ENCODE measurements around the gene MSH2.
"Not testable (repeated sequence)": the region's sequence is repeated elsewhere in the genome, so short reads cannot be mapped to it uniquely, and the experiment has no call there.

Gene MSH2

DNA sequence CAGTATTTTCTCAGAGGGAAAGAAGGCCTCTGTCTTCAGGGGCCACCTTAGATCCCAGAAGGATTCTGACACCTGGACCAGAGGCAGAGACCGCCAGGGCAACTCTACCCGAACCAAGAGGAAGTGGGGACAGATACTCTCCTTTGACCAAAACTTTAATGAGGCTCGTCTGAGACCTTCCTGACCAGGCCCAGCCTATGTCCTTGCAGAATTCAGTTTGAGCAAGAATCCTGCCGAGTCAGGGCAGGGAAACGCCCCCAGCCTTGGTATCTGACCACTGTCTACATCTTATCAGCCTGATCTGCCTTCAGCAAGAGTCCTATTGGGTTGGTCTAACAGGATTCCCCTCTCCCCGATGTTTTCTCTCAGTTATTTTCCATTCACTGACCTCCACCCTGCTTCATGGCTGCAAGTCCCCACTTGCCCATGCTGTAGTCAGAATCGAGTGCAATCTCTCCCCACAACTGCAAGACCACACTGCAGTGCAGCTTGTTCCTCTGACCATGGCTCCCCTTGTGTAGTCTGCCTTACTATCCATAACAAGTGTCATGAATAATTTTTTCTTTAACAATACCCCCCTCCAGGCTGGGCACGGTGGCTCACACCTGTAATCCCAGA, 95.0 kb downstream of the MSH2 start:
- TF ChIP-seq, protein P1, sequence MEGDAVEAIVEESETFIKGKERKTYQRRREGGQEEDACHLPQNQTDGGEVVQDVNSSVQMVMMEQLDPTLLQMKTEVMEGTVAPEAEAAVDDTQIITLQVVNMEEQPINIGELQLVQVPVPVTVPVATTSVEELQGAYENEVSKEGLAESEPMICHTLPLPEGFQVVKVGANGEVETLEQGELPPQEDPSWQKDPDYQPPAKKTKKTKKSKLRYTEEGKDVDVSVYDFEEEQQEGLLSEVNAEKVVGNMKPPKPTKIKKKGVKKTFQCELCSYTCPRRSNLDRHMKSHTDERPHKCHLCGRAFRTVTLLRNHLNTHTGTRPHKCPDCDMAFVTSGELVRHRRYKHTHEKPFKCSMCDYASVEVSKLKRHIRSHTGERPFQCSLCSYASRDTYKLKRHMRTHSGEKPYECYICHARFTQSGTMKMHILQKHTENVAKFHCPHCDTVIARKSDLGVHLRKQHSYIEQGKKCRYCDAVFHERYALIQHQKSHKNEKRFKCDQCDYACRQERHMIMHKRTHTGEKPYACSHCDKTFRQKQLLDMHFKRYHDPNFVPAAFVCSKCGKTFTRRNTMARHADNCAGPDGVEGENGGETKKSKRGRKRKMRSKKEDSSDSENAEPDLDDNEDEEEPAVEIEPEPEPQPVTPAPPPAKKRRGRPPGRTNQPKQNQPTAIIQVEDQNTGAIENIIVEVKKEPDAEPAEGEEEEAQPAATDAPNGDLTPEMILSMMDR (IDR thresholded peaks at IDR 0.05; ENCODE audit: low read depth, low read length) = no peak
- no peak for DNase-seq (ENCODE audit: low read depth in 2 of 2)
- no peak overlapping the region for H3K4me3 ChIP-seq (replicated peaks in 1 of 2; ENCODE audit: low read depth in 2 of 2, low read length in 2 of 2)

- TF ChIP-seq, protein P1 (IDR thresholded peaks at IDR 0.05; ENCODE audit: low read depth, low read length) = no peak
- DNase-seq (ENCODE audit: low read depth in 2 of 2) = no peak
- H3K4me3 ChIP-seq (replicated peaks in 1 of 2; ENCODE audit: low read depth in 2 of 2, low read length in 2 of 2) = no peak overlapping the region
These were observed 96.1 kb downstream of the MSH2 start for GRCh38 chr2:47499093-47499492.

DNA sequence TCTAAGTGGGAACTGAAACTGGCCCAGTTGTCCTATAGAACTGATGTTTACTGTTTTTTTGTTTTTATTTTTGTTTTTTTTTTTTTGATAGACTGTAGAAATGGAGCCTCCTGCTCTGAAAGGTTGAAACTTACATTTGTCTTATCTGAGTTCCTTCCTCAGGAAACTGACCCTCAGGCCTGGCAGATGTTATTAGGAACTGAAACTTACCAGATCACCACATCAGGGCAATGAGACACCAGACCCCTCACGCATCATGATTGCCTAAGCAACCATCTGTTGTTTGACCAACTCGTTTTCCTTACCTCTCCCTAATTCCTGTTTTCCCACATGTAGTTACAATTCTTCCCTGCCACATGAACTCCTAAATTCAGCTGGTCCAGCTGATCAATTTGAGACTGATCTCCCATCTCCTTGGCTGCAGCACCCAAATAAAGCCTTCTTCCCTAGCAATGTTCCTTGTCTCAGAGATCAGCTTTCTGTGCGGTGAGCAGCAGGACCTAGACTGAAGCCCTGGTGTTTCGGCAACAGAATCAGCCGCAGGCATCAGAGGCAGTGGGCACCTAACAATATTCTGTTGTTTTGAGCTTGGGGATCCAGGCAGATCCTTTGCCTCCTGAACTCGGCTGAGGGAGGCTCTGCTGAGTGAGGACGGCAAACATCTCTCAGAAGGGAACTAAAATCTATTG, 96.8 kb downstream of the MSH2 start:
- H3K4me3 ChIP-seq (replicated peaks in 1 of 2; ENCODE audit: low read depth in 2 of 2, low read length in 2 of 2) = no peak overlapping the region
- no peak for DNase-seq (ENCODE audit: low read depth in 2 of 2)
- TF ChIP-seq, protein P1 (IDR thresholded peaks at IDR 0.05; ENCODE audit: low read depth, low read length) = no peak

DNA sequence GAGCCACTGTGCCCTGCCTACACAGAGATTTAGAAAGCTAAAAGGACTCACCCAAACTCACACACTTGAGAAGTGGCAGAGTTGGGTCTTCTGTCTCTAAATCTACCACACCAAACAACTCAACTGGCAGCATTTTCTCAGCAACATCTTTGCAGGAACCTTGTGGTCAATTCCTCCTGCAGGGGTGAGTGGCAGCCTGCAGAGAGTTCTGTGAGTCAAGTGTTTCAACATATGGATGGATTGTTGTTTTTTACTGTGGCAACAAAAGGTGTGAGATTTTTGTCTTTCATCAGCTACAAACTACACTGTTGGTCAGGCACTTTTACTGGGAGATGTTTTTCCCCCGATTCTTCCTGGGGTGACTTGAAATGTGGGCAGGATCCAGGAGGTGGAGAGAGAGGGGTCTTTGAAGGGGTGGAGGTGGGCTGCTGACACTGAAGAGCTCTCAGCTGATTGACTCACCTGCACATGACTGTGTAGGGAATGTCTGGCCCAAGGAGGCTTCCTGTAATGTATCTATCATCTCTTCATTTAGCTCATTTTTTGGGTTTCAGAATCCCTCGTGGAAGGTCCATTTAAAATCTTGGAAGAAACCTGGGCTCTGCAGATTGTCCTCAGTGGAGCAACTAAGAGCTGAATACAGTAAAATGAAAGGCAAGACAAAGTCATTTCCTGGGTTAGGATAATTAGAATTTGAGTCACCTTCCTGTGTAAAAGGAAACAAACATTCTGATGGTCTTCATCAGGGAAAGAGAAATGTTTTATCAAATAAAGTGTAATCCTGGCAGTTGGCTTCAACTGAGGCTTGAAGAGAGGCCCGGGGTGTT, 98.6 kb downstream of the MSH2 start:
- peak; percentile 41 to 80 for DNase-seq (ENCODE audit: low read depth in 2 of 2)
- TF ChIP-seq, protein P1 (IDR thresholded peaks at IDR 0.05; ENCODE audit: low read depth, low read length) = no peak
- no peak overlapping the region for H3K4me3 ChIP-seq (replicated peaks in 1 of 2; ENCODE audit: low read depth in 2 of 2, low read length in 2 of 2)

- not testable (repeated sequence) for H3K4me3 ChIP-seq (replicated peaks in 1 of 2; ENCODE audit: low read depth in 2 of 2, low read length in 2 of 2); DNase-seq (ENCODE audit: low read depth in 2 of 2)
These were observed 99.5 kb downstream of the MSH2 start for GRCh38 chr2:47502498-47502897.

DNA sequence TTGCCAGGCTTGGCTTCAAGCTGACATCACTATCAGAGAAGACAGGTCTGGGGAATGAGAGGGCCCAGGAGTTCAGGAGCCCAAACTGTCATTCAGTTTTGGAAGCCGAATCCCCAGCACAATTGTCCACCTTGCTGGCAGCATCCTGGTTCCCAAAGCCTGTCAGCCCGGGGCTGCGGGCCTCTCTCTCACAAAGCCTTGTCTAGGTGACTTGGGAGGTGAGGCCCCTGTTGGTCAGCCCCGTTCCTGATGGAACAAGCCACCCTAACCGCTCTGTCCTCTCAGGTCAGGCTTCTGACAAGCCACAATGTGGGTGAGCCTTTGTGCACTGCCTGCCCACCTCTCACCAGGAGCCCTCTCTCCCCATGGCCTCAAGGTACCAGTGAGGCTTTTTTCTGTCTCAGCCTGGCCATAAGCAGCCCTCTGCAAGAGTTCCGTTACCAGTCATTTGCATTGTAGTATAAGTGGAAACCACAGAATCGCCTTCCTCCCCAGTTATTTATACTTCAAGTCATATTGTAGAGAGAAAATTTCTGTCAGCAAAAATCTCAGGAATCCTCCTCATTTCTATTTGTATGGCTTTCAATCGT, 100.6 kb downstream of the MSH2 start:
- no peak overlapping the region for H3K4me3 ChIP-seq (replicated peaks in 1 of 2; ENCODE audit: low read depth in 2 of 2, low read length in 2 of 2)
- no peak for DNase-seq (ENCODE audit: low read depth in 2 of 2)
- TF ChIP-seq, protein P1 (IDR thresholded peaks at IDR 0.05; ENCODE audit: low read depth, low read length) = no peak

Measured in cardiac fibroblast (primary cell).